Astrocyte of the cerebellum (primary cell): ENCODE results near the gene COL27A1.
"Not testable (repeated sequence)": the region's sequence is repeated elsewhere in the genome, so short reads cannot be mapped to it uniquely, and the experiment has no call there.

Source experiments
- DNase-seq: peaks from one replicate; pipeline ENCODE4 v3.0.0-alpha.2; 2011; ENCODE audit warnings: low read depth
- H3K4me3 ChIP-seq: 2 replicates; pipeline ENCODE4 v1.5.1; 2011; ENCODE audit warnings: mild to moderate bottlenecking, low read depth, low read length, moderate library complexity
- in situ Hi-C: cut with HindIII; loops from 2 replicates; pipeline ENCODE4 v1.10.0; 2017; ENCODE audit warnings: low sequenced_read_pairs
- TF ChIP-seq, protein P1 (sequence below): IDR thresholded peaks from 2 replicates; pipeline ENCODE4 v1.5.1; 2012; ENCODE audit warnings: low read length, low read depth, moderate library complexity, mild to moderate bottlenecking; ENCODE audit errors: missing control alignments

The COL27A1 gene

DNA sequence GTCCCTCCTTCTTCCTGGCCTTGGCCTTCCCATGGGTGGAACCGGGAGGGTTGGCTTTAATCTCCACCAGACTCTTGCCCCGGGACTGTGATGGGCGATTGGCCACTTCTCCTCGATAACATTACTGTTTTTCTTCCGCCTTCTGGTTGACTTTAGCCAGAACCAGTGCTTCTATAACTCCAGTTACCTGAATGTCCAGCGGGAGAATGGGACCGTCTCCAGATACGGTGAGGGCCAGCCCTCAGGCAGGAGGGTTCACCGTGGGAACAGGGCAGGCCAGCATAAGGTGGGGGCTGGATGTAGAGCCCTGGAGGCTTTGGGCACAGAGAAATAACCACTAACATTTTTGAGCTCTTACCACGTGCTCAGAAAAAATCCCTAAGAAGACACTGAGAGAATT lies 175.3 kb downstream of the COL27A1 start:
- in situ Hi-C loops, result no loop called here
- TF ChIP-seq, protein P1, sequence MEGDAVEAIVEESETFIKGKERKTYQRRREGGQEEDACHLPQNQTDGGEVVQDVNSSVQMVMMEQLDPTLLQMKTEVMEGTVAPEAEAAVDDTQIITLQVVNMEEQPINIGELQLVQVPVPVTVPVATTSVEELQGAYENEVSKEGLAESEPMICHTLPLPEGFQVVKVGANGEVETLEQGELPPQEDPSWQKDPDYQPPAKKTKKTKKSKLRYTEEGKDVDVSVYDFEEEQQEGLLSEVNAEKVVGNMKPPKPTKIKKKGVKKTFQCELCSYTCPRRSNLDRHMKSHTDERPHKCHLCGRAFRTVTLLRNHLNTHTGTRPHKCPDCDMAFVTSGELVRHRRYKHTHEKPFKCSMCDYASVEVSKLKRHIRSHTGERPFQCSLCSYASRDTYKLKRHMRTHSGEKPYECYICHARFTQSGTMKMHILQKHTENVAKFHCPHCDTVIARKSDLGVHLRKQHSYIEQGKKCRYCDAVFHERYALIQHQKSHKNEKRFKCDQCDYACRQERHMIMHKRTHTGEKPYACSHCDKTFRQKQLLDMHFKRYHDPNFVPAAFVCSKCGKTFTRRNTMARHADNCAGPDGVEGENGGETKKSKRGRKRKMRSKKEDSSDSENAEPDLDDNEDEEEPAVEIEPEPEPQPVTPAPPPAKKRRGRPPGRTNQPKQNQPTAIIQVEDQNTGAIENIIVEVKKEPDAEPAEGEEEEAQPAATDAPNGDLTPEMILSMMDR, result no peak
- DNase-seq, result no peak
- H3K4me3 ChIP-seq, result no peak overlapping the region

DNA sequence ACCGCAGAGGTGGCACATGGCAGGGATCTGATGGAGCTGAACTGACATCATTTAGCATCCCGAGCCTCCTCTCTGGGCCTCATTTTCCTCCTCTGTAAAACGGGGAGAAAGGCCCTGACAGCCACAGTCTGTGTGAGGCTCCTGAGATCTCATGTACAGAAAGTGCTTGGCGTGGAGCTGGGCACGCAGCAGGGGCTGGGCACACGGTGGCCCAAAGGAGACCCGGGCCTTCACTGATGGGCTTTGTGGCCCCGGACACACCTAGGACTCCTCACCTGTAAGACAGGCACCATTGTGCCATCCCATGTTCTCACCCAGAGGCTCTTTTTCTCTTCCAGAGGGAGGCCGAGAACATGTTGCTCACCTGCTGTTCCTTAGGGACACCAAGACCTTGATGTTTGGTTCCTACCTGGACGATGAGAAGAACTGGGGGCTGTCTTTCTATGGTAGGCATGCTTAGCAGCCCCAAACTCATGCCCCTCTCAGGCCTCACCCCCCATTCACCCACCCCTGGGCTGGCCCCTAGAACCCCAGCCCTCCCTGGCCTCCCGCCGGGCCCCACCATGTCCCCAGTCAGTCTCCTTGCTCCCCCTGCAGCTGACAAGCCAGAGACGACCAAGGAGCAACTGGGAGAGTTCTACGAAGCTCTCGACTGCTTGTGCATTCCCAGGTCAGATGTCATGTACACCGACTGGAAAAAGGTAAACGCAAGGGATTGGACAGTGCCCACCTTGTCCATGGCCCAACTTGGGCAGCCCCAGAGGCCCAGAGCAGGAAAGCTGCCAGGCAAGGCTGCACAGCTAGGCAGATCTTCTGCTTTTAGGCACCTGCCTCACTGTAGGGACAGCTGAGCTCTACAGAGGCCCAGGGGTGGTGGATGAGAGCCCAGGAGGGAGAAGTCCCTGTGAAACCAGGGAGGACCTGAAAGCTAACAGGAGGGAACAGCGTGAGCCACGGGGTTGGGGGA lies 176.2 kb downstream of the COL27A1 start:
- DNase-seq, H3K4me3 ChIP-seq, in situ Hi-C loops: not testable (repeated sequence)

DNA sequence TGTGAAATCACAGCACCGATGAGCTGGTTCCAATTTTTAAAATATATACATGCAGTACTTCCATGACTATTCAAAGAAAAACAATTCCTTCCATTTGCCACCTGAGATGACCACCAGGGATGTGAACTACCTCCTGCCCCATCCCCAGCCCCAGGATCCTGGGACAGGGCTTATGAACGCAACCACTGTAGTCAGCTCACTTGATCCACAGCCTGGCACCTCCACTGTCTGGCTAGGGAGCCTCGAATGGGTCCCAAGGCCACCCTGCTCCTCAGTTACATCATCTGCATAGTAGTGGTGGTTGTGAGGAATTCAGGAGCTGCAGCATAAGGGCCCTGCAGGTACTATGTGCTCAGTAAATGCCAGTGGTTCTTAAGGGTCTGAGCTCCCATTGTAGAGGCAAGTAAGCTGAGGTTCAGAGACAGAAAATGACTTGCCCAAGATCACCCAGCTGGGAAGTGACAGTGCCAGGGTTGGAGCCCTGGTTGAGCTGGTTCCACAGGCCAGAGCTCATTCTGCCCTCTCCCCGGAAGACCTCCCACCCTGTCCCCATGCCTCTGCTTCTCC lies 177.2 kb downstream of the COL27A1 start:
- DNase-seq, H3K4me3 ChIP-seq, in situ Hi-C loops: not testable (repeated sequence)

DNA sequence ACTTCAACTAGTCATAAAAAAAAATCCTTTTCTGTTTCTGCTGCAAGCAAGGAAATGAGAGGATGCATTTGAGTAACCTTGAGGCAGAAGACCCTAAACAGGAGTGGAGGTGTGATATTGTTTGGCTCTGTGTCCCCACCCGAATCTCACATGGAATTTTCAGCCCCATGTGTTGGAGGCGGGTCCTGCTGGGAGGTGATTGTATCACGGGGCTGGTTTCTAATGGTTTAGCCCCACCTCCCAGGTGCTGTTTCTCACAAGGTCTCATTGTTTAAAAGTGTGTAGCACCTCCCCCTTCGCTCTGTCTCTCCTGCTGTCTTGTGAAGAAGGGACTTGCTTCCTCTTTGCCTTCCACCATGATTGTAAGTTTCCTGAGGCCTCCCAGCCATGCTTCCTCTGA lies 178.4 kb downstream of the COL27A1 start:
- DNase-seq, H3K4me3 ChIP-seq, in situ Hi-C loops: not testable (repeated sequence)

DNA sequence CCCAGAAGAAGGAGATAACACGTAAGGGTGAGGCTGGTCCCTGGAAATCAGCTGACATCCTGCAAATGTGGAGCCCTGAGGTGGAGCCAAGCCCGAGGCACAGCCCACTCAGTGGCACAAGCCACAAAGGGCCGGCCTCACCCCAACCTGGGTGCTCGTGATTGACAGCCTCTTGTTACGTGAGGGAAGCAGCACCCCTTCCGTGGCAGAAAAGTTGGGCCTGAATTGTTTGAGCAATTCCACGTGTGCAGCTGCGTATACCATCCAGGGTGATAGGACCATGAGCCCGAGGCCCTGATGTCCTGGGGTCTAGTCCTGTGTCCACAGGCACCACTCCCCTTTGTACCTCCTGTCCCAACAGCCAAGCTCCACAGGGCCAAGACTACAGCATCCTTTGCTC lies 179.2 kb downstream of the COL27A1 start:
- no peak for DNase-seq
- in situ Hi-C loops, result no loop called here
- TF ChIP-seq, protein P1, result no peak
- no peak overlapping the region for H3K4me3 ChIP-seq

DNA sequence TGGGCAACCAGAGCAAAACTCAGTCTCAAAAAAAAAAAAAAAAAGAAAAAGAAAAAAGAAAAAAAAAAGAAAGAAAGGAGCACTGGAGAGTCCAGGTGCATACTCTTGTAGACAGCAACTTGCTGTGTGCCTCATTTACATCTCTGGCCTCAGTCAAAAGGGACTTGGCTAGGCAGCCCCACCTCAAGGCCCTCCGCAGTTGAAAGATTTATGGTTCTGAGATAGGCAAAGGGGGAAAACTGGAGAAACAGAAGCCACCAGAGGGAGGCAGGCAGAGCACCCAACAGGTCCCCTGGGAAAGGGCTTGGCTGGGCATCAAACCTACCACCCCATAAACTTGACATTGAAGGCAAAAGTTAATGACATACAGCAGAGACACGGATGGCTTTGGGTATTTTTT lies 180.4 kb downstream of the COL27A1 start:
- no peak for DNase-seq
- in situ Hi-C loops, result no loop called here
- TF ChIP-seq, protein P1, result no peak
- H3K4me3 ChIP-seq, result no peak overlapping the region

DNA sequence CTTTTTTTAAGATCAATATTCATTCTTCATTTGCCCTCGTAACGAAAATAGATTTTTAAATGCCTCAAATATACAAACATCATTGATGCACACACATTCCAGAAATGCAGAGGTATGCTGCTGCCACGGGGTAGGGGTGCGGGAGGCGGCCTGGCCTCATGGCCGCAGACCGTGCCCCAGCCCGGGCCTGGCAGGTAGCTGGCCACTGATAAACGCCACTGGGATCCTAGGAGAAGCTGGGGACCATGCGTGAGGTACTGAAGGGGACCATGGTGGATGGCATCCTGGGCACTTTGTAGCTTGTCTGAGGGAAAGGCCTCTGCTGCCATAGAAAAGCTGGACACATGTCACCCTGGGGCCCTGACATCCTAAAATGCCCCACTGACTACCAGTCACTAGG lies 180.8 kb downstream of the COL27A1 start:
- TF ChIP-seq, protein P1, result no peak
- no peak for DNase-seq
- in situ Hi-C loops, result no loop called here
- H3K4me3 ChIP-seq, result no peak overlapping the region

DNA sequence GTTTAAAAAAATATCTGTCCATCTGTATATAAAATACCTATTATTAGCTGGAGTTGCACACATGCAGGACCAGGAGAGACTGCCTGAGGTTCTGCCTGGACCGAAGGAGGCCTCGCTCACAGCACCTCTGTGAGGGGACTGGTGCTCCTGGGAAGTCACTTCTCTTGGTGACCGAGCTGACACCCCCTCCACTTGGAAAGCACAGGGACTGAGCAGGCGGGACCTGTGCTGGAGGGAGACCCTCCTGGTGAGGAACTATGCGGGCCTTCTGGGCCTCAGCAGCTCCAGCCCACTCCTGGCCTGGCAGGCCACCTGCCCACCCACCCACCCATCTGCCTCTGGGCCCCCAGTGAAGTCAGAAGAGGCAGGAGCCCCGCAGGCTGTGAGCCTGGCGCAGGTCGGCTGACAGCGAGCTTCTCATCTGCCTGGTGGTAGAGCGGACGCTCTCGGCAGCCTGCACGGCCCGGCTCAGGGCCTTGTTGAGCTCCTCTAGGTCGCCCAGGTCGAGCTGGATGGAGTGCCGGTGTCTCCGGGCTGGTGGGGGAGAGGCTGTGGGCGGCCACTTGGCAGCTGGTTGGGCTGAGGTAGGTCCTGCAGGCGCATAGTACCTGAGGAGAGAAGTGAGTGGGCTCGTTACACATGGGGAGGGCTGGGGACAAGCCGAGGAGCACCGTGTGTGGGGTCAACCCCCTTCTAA lies 181.5 kb downstream of the COL27A1 start:
- in situ Hi-C loops, result no loop called here
- H3K4me3 ChIP-seq, result no peak overlapping the region
- TF ChIP-seq, protein P1, result no peak
- no peak for DNase-seq
